AG08396 (cell line): ENCODE data around the gene DCHS2.

Experiments
- DNase-seq: peaks from one replicate; pipeline ENCODE4 v3.0.0; 2012; ENCODE audit warnings: low spot score, mixed read lengths

The DCHS2 gene

DNA sequence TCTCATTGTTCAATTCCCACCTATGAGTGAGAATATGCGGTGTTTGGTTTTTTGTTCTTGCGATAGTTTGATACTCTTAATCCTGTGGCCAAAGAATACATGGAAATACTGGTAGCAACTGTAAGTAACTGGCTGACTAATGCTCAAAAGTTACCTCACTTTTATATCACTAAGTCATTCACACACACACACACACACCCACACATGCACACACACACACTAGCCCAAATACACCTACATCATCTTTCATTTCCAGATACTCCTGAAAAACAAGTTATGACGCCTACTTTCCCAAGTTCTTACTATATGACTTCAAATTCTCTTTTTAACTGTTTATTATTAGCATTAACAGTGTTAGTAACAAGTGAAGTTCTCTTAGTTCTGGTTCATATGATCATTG, 101.3 kb downstream of the DCHS2 start:
- DNase-seq, result no peak

- no peak for DNase-seq
These were observed 102.5 kb downstream of the DCHS2 start for GRCh38 chr4:154389148-154389547.

- DNase-seq, result no peak
These were observed 107.6 kb downstream of the DCHS2 start for GRCh38 chr4:154384012-154384411.

GRCh38 chr4:154376486-154376885, 115.1 kb downstream of the DCHS2 start:
- no peak for DNase-seq

GRCh38 chr4:154368060-154368459, 123.5 kb downstream of the DCHS2 start:
- no peak for DNase-seq

GRCh38 chr4:154367659-154368058, 123.9 kb downstream of the DCHS2 start:
- no peak for DNase-seq

DNA sequence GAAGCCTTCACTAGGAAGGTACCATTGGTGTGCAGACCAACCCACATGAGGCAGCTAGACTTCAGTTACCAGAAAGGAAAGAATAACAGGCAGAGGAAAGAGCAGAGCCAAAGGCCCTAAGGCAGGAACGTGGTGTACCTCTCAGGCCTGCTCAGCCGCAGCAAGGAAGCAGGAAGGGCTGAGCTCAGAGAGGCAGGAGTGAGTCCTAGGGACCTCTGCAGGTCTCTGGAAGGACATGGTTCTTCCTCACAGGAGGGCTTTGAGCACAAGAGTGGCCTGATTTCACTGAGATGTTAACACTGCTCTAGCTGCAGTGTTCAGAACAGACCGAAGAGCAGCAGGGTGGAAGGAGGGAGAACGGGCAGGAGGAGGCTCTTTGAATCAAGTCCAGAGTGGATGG, 124.6 kb downstream of the DCHS2 start:
- no peak for DNase-seq

GRCh38 chr4:154364066-154364845, 127.3 kb downstream of the DCHS2 start:
- no peak for DNase-seq

DNA sequence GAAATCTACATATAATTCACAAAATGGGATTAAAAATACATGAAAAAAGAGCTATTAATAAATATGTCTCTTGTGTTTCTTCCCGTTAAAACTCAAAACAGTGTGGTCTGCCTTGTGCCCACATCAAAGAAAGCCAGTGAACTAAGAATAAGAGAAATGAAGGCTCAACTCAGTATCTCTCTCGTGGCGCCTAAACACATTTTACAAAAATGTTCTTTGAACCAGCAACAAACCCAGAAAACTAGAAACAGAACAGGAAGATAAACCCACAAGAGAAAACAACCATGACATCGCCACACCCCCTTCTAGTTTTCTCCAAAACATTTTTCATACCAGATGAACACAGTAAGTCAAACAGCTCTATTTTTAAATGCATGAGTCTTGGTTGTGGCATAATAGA, 130.1 kb downstream of the DCHS2 start:
- no peak for DNase-seq

DNA sequence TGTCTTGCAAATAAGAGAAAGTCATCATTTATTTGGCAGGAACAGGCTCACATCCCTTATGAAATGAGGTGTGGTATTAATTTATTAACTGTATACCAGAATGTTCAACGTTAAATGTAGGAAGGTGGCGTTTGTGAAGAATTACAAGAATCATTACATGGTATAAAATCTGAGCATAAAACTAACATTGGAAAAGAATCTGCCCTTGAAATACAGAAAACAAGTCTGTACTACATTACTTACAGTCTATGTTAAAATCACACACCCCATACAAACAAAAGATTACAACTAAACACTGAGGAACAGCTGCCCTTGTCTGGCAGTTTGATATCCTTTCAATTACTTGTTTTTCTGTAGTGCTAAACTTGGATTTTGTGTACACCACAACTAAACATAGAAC, 131.1 kb downstream of the DCHS2 start:
- DNase-seq, result no peak

DNA sequence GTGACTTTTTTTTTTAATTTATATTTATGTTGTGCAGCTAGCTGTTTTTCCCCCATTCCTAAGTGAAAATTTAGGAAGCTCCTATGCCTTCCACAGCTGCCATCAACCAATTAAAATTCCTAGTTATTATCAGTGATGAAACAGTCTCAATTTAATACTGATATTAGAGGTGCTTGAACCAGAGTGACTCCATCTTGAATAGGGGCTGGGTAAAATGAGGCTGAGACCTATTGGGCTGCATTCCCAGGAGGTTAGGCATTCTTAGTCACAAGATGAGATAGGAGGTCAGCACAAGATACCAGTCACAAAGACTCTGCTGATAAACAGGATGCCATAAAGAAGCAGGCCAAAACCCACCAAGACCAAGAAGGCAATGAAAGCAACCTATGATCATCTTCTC, 136.7 kb downstream of the DCHS2 start:
- DNase-seq, result no peak

DNA sequence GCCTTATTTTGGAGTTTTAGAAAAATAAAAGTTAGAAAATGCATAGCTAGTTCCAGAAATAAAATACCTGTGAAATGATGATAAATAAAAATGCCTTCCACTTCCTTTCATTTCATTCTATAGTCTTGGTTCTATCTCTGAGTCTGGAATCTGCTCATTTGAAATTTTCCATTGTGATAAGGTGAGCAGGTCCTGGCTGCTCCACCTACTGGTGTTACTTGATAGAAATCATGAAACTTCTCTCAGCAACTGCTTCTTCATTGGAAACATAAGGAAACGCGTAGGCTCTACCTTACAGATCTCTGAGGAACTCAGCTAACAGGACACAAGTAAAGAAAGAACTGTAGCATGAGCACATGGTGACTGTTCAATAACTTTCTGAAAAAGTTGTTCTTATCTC, 141.8 kb downstream of the DCHS2 start:
- DNase-seq, result peak; percentile 7

DNA sequence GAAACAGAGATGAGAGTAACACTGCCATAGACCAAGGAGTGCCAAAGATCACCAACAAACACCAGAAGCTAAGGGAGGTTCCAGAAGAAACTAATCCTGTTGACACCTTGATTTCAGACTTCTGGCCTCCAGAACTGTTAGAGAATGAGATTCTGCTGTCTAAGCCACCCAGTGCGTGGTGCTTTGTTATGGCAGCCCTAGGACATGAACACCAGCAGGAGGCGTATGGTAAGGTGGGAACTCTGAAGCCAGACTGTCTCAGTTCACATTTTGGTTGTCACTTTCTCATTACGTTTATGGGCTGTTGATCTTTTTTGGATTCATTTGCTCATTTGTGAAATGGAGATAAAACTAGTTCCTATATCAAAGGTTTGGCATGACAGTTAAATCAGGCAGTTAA, 142.9 kb downstream of the DCHS2 start:
- no peak for DNase-seq

GRCh38 chr4:154345359-154345758, 146.2 kb downstream of the DCHS2 start:
- DNase-seq, result no peak

DNA sequence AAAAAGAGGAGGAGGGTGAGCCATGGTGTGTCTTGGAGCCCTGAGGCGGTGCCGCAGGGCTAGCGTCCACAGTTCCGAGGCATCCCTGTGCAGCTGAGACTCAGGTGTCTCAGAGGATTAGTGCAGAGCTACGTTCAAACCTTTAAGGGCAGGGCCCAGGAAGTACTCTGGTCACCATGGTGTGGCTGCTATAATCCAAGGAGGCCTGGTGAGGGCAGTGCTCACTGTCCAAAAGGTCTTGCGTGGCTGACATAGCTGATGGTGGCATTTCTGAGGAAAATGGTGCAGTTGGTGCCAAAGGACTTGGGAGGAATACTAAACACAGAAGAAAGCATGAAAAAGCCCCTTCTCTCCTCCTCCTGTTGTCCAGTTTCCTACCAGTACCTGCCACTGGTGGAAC, 146.9 kb downstream of the DCHS2 start:
- no peak for DNase-seq

DNA sequence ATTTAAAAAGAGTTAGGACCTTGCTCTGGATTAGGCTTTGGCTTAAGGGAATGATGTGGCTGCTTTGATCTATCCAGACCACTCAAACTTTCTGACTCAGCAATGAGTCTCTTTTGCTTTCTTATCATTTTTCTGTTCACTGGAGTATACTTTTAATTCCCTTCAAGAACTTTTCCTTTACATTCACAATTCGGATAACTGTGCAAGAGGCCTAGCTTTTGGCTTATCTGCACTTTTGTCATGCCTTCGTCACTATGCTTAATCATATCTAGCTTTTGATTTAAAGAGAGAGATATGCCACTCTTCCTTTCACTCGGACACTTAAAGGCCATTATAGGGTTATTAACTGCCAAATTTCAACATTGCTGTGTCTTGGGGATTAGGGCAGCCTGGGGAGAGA, 147.9 kb downstream of the DCHS2 start:
- DNase-seq, result no peak

DNA sequence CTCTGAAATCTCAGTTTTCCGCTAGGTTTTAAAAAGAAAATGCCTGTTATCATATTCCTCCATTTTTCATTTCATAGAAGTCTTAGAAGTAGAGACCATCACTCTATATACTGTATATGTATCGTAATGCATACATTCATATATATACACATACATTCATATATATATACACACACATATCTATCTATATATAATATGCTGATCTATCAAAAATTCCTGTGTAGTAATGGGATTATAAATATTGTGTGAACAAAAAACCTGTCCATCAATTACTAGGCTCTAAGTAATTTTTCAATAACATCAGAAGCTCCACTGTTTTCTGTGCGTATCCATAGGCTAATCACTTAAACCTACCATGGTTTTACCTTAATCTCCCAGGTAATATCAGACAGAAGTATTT, 150.2 kb downstream of the DCHS2 start:
- DNase-seq, result no peak

DNA sequence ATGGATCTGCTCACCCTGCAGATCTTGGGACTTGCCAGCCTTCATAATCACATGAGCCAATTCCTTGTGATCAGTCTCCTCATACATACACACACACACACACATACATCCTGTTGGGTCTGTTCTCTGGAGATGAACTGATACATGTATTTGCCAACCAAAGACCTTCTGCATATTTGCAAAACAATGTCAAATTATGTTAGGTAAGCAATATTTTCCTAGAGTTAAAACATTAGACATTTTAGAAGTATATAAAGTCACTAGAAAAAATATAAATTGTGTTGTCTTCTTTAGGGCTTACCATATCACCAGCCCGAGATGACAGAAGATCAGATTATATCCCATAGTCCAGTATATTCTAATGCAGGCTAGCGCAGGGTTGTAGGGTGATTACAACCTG, 156.0 kb downstream of the DCHS2 start:
- DNase-seq, result no peak

DNA sequence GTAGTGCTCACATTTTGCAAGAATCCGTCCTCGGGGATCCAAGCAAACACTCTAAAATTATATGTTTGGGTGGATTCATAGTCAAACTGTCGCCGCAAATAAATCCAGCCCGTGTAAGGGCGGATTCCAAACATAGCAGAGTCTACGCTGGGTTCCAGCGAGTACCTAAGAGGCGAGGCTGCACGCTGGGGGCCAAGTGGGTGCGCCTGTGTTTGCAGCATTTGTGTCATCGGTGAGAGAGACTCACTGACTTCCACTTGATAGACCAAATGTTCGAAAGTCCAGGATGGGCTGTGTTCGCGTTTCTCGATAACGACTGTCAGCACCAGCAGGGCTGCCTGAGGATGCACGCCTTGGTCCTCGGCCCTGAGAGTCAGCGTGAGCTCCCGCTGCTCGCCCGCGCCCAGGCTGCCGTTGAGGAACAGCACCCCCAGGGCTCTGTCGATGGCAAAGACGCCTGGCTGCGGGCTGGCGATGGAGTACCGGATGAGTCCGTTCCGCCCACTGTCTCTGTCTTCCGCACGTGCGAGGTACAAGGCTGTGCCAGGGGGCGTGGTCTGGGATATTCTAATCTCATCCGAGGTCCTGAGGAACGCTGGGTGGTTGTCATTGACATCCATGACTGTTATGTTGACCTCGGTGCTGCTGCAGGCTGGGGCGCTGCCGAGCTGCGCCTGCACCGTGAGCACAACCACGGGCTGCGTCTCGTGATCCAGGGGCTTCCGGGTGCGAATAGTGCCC, 158.7 kb downstream of the DCHS2 start:
- DNase-seq, result peak; percentile 3

- peak; percentile 5 for DNase-seq
These were observed 161.7 kb downstream of the DCHS2 start for GRCh38 chr4:154329939-154330338.

DNA sequence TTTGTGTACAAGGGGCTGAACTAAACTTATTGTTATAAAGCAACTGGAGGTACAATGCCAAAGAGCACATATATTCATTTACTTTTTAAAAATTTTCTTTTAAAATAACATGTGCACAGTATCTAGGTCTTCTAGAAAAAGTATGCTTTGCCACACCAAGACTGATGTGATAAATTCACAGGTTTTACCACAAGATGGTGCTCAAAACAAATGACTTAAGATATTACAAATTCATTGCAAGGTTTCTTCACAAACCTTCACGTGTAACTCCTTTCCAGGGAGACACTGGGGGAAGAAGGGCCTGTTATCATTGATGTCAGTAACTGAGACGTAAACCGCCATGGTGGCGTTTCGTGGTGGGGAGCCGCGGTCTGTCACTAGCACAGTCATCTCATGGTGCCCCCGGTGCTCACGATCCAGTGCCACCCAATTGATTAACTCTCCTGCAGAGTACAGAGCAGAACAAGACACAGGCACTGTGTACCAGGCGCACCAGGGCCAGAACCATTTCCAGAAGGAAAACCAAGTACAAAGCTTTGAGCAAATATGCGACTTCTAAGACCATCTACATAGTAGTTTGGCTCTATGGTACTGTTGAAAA, 162.2 kb downstream of the DCHS2 start:
- no peak for DNase-seq

- DNase-seq, result no peak
These were observed 163.6 kb downstream of the DCHS2 start for GRCh38 chr4:154328030-154328429.

DNA sequence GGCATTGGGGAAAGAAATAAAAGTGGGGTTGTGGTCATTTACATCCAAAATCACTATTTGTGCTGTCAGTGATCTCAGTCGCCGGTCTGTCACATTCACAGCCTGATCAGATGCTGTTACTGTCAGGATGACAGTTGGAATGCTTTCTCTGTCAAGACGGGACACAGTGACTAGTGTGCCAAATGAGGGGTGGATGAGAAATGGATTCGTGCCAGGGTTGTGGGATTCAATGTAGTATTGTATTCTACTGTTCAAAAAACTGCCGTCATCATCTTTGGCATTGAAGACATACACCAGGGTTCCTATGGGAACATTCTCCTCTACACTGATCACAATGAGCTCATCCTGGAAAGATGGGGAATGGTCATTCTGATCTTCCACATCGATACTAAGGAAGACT, 171.1 kb downstream of the DCHS2 start:
- no peak for DNase-seq
